ENCODE results near the gene GUCY2D.

GRCh38 chr17:8031261-8031661, 28.8 kb downstream of the GUCY2D start:
- TF ChIP-seq POLR2AphosphoS5 (IDR thresholded peaks at IDR 0.05) (no peak), CTCF (IDR thresholded peaks at IDR 0.05) (no peak)

Measured in upper lobe of left lung (tissue), 4 donors.